Raji (cell line): ENCODE measurements around the gene RPUSD1.

Source experiments
- POLR2A ChIP-seq: IDR thresholded peaks from 2 replicates; pipeline ENCODE4 v1.6.1; 2011; ENCODE audit warnings: low read depth, low read length, control low read depth; ENCODE audit not compliant: insufficient read depth

The RPUSD1 gene, protein sequence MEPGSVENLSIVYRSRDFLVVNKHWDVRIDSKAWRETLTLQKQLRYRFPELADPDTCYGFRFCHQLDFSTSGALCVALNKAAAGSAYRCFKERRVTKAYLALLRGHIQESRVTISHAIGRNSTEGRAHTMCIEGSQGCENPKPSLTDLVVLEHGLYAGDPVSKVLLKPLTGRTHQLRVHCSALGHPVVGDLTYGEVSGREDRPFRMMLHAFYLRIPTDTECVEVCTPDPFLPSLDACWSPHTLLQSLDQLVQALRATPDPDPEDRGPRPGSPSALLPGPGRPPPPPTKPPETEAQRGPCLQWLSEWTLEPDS

DNA sequence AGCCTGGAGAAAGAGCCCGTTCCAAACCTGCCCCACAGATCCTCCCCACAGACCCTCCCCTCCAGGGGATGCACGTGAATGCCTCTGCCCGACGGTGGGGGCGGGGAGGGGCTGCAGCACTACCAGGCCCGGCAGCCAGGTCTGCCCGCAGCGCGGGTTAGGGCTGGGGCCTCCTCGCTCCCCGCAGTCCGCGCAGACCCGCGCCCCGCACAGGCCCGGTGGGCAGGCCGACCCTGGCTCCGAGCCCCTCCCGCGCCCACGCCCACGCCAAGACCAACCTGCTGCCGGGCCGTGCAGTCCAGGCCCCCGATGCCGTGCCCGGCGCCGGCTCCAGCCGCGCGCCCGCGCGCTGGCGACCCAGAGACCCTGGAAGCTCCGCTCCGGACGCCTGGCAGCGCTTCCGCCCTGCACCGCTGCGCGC is at the start of gene RPUSD1:
TSS of gene RPUSD1 (minus strand) at position 404 of the 421 bp plus-strand sequence. CDS start 644 bp downstream, outside the sequence.
- TF ChIP-seq POLR2A = peak; percentile 62

DNA sequence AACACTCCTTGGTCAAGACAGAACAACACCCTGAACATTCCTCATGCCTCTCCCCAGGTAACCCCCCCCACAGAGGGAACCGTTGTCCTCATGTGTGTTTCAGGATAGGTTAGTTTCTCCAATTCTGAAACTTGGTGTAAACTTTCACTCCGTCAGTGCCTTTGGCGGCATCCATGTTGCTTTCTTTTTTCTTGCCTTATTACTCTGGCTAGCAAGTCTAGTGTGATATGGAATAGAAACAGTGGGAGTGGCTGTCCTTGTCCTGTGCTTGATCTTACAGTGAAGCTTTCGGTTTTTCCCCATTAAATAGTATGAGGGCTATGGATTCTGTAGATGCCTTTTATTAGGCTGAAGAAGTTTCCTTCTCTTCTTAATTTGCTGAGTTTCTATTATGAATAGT is 48.0 kb upstream of the RPUSD1 start:
- no peak for TF ChIP-seq POLR2A

- no peak for TF ChIP-seq POLR2A
Observed at GRCh38 chr16:835373-835772, 47.2 kb upstream of the RPUSD1 start.

DNA sequence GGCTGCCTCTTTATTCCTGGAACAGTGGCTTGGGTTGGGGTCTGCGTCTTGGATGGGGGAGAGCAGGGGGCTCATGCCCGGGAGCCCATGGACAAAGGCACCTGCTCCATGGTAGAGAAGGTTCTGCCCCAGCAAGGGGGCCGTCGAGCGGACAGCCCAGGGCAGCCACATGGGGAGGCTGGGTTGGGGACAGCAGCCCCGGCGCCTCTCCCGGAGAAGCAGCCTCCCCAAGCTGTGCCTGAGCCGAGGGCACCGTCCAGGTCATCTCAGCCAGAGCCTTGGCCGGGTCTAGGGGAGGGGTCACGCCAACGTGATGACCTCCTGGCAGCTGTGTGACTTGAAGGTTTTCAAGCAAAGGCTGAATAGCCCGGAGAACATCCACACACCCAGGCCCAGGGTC is 45.2 kb upstream of the RPUSD1 start:
- no peak for TF ChIP-seq POLR2A

- no peak for TF ChIP-seq POLR2A
Observed at GRCh38 chr16:832652-833336, 44.6 kb upstream of the RPUSD1 start.

DNA sequence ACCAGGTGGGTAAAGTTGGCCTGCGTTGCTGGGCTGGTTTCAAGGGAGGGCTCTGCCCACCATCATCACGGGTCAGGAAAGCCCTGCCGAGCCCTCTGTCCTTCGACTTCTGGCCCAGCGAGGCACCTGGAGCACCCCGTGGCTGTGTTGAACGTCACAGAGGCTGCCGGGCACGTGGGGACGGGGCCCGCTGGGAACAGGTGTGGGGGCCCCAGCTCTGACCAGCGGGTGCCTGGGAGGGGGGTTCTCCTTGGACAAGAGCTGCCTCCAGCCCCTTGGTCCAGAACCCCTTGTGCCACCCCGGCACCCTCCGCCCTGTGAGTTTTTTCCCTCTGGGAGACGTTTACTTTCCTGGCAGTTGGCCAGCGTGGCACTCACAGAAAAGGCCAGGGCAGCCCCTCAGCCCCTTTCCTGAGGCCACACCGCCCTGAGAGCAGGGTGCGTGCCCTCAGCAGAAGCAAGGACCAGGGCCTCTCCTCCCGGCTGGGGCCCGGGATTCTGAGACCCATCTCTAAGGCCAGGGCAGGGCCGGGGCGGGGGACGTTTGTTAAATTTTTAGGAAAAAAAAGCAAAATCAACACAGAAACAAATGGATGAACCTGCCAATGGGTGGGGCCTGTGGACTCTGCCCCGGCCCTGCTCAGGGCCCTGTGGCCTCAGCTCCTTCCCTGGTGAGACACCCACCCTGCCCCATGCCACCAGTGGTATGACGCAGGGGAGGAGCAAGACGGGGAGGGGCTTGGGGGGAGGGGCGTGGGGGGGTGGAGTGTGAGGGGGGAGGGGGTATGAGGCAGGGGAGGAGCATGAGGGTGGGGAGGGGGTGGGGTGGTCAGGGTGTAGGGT is 43.6 kb upstream of the RPUSD1 start:
- TF ChIP-seq POLR2A = no peak

DNA sequence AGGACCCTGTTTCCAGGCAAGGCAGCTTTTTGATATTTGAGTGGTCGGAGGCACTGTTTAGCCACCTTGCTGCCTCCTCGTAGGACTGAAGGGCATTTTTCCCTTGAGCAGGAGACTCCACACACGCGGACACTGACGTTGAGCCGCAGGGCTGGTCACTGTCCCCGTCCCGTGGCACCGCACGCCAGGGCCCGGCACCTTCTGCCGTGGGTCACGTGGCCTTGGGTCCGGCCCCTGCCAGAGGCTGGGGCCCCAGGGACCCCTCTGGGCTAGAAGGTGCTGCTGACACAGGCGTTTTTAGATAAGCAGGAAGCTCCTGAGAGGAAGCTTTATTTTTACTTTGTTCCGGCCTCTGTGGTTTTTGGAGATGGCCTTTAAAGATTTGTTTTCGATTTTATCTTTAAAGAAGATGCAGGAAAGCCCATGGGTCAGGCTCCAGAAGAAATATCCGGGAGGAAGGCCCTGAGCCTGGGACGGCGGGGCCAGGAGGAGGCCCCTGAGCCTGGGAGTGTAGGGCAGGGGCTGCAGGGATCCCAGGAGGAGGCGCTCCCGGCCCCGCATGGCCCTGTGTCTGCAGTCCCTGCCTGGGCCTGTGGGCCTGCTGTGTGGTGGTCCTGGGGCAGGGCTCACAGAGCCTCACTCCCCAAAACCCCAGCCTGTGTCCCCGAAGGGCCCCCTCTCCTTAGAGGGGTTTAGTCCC is 42.8 kb upstream of the RPUSD1 start:
- TF ChIP-seq POLR2A = no peak

GRCh38 chr16:830107-830870 is 42.1 kb upstream of the RPUSD1 start:
- no peak for TF ChIP-seq POLR2A

GRCh38 chr16:828891-829290 is 40.7 kb upstream of the RPUSD1 start:
- no peak for TF ChIP-seq POLR2A

DNA sequence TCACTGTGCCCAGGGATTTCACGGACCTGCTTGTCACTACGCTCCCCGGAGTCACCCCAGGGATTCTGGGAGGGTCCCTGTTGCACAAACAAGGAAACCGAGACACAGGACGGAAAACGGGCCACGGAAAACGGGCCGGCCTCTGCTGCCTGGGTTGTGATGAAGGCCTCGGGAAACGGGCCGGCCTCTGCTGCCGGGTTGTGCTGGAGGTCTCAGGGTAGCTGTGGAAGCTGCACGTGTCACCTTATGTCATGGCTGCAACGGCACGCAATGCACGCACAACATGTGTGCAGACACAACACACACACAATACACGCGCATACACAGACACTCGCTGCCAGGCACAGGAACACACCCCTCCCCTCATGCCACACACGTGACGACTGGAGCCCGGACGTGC is 39.3 kb upstream of the RPUSD1 start:
- no peak for TF ChIP-seq POLR2A

DNA sequence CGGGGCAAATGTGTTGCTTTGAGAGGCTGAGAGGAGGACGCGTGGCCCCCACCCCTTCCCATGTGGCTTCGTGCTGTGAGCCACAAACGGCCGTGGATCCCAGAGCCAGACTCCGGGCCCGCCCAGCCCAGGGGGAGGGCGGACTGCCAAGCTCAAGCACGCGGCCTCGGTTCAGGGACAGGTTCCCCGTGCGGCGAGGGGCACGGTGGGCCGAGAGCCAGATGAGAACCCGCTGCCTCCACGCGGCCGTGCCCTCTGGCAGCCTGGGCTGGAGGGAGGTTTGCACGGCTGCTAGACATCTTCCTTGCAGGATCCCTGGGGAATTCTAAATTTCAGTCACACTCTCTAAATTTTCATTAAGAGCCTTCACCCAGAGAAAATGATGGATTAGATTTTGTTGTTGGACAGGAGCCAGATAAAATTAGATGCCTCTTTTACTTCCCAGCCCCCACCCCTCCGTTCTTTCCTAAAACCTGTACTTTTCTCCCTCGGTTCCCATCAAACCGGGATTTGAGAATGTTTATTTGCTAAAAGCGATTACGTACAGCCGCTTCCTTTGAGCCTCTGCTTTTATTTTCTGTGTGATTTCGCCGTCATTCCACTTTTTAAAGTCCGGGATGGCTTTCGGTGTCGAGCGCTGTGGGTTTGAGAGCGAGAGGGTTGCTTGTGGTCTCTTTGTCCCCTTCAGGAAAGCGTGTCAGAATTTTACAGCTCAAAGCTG is 37.3 kb upstream of the RPUSD1 start:
- TF ChIP-seq POLR2A = no peak

DNA sequence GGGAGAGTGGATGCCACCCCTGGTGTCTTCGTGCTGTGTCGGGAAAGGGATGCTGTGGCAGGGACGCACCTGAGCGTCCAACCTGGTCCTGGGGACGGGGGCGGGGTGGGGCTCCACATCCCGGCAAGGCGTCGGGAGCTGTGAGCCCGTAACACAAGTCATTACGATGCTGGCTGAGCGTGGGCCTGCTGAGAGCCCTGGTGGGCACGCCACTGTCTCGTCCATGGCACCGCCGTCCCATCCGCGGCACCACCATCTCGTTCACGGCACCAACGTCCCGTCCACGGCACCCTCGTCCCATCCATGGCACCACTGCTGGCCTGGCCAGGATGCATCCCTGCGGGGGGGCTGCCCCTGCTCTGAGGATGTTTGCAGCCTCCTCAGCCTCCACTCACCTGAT is 36.4 kb upstream of the RPUSD1 start:
- TF ChIP-seq POLR2A = no peak

DNA sequence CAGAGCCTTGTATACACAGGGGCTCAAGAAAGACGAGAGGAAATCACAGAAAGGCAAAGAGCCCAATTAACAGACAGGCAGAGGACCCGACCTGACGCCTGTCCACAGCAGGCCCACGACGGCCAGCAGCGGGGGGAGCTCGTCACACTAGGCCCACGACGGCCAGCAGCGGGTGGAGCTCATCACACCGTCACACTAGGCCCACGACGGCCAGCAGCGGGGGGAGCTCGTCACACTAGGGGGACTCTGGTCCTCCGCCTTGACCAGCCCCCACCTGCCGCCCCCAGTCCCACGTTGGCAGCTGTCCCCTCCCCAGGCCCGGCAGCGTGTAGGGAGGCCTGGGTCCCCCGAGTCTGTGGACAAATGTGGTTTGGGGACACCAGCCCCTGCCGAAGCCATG is 36.0 kb upstream of the RPUSD1 start:
- TF ChIP-seq POLR2A = no peak

DNA sequence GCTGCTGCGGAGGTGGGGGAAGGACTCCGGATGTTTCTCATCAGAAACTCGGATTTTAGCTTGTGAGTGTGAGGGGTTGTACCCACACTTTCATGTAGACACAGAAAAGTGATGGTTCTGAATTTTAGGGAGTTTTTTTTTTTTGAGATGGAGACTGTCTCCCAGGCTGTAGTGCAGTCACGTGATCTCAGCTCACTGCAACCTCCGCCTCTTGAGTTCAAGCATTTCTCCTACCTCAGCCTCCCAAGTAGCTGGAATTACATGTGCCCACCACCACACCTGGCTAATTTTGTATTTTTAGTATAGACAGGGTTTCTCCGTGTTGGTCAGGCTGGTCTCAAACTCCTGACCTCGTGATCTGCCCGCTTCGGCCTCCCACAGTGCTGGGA is 34.7 kb upstream of the RPUSD1 start:
- no peak for TF ChIP-seq POLR2A
